22Rv1 (cell line): ENCODE results near the gene ZBTB34.

Experiments
- H3K27ac ChIP-seq: fragments of 450-650 bp; 2 replicates; pipeline ENCODE4 v1.5.1; 2017
- ZFX ChIP-seq: fragments of 450-650 bp; IDR thresholded peaks from 2 replicates; pipeline ENCODE4 v1.6.1; 2017; ENCODE audit warnings: antibody characterized with exemption, borderline replicate concordance
- TF ChIP-seq, protein P1 (sequence below): fragments of 450-650 bp; IDR thresholded peaks from 2 replicates; pipeline ENCODE4 v1.5.1; 2017; ENCODE audit warnings: mild to moderate bottlenecking

The ZBTB34 gene

DNA sequence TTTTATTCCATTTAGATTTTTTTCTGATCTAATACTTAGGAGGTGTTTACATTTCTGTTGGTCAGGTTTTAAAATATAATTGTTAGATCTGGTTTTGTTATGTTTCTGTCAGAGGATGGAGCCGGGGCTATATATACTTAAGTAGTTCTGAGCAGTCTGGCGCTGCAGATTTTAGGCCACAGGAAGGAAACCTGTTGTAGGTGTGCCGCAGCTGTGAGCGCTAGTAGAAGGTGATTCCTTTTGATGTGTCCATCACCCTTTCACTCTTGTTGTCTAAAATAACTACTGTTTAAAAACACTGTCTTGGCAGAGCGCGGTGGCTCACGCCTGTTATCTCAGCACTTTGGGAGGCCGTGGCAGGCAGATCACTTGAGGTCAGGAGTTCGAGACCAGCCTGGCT lies 17.0 kb downstream of the ZBTB34 start:
- TF ChIP-seq ZFX = no peak
- TF ChIP-seq, protein P1, sequence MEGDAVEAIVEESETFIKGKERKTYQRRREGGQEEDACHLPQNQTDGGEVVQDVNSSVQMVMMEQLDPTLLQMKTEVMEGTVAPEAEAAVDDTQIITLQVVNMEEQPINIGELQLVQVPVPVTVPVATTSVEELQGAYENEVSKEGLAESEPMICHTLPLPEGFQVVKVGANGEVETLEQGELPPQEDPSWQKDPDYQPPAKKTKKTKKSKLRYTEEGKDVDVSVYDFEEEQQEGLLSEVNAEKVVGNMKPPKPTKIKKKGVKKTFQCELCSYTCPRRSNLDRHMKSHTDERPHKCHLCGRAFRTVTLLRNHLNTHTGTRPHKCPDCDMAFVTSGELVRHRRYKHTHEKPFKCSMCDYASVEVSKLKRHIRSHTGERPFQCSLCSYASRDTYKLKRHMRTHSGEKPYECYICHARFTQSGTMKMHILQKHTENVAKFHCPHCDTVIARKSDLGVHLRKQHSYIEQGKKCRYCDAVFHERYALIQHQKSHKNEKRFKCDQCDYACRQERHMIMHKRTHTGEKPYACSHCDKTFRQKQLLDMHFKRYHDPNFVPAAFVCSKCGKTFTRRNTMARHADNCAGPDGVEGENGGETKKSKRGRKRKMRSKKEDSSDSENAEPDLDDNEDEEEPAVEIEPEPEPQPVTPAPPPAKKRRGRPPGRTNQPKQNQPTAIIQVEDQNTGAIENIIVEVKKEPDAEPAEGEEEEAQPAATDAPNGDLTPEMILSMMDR = no peak
- H3K27ac ChIP-seq = no peak overlapping the region

DNA sequence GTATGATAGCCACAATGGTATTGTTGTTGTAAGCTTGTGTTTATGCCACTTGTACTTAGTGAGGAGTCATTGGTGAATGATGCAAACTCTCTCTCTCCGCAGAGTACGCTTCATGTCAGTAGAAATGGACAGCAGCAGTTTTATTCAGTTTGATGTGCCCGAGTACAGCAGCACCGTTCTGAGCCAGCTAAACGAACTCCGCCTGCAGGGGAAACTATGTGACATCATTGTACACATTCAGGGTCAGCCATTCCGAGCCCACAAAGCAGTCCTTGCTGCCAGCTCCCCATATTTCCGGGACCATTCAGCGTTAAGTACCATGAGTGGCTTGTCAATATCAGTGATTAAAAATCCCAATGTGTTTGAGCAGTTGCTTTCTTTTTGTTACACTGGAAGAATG lies 18.8 kb downstream of the ZBTB34 start:
- no peak overlapping the region for H3K27ac ChIP-seq
- TF ChIP-seq, protein P1 = no peak
- no peak for TF ChIP-seq ZFX

DNA sequence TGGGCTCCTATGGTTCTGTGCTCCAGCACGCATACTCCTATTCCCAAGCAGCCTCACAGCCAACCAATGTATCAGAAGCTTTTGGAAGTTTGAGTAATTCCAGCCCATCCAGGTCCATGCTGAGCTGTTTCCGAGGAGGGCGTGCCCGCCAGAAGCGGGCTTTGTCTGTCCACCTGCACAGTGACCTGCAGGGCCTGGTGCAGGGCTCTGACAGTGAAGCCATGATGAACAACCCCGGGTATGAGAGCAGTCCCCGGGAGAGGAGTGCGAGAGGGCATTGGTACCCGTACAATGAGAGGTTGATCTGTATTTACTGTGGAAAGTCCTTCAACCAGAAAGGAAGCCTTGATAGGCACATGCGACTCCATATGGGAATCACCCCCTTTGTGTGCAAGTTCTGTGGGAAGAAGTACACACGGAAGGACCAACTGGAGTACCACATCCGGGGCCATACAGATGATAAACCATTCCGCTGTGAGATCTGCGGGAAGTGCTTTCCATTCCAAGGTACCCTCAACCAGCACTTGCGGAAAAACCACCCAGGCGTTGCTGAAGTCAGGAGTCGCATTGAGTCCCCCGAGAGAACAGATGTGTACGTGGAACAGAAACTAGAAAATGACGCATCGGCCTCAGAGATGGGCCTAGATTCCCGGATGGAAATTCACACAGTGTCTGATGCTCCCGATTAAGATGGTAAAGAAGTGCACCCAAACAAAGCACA lies 19.9 kb downstream of the ZBTB34 start:
- no peak overlapping the region for H3K27ac ChIP-seq
- no peak for TF ChIP-seq ZFX
- TF ChIP-seq, protein P1 = no peak

DNA sequence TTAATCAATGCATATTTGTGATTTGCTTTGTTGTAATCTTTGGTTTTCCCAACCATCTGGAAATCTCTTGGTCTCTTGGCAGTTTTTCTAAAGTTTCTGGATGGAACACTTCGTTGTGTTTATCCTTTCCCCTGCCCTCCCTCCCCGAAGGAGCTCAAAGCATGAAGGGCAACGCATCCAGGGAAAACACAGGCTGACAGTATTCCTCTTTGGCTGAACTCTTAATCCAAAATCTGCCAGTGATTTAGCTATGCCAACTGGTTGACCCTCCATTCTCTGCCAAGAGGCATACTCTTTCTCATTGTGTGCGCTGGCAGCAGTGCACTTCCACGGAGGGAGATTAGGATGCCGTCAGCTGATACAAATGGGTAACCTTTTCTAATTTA lies 20.5 kb downstream of the ZBTB34 start:
- H3K27ac ChIP-seq = no peak overlapping the region
- no peak for TF ChIP-seq ZFX
- TF ChIP-seq, protein P1 = no peak

DNA sequence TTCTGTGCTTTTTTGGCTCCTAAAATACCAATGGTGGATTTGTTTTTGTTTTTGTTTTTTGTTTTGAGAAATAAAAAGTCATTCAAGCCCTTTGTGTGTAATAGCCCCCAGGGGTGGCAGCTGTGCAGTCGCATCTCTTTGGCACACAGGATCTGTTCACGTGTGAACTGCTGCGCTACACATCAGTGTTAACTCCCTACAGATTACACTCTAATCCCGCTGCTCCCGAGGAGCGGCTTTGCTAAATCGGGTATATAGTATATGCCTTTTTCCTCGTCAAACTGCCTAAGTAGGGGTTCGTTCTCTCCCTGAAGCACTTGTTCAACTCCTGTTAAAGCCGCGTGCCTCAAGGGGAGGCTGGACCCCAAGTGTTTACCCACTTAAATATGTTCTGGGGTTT lies 22.3 kb downstream of the ZBTB34 start:
- TF ChIP-seq, protein P1 = no peak
- TF ChIP-seq ZFX = no peak
- H3K27ac ChIP-seq = no peak overlapping the region

DNA sequence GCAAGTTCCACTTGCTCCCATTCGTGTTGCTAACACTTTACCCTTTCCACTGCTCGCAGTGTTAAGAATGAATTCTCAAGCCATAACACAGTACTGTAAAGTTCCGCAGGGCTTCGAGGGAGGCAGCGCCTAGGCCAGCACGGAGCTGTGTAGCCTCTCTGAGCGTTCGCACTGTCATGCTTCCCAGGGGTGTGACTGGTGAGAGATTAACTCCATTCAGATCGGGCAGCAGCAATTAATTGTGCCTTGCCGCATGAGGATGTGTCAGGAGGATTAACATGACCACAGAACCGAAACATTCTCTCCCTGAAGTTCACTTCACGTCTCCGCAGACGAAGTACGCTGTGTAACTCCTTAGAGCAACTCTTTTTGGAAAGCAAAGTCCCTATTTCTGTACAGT lies 23.2 kb downstream of the ZBTB34 start:
- no peak for TF ChIP-seq ZFX
- TF ChIP-seq, protein P1 = no peak
- H3K27ac ChIP-seq = no peak overlapping the region

DNA sequence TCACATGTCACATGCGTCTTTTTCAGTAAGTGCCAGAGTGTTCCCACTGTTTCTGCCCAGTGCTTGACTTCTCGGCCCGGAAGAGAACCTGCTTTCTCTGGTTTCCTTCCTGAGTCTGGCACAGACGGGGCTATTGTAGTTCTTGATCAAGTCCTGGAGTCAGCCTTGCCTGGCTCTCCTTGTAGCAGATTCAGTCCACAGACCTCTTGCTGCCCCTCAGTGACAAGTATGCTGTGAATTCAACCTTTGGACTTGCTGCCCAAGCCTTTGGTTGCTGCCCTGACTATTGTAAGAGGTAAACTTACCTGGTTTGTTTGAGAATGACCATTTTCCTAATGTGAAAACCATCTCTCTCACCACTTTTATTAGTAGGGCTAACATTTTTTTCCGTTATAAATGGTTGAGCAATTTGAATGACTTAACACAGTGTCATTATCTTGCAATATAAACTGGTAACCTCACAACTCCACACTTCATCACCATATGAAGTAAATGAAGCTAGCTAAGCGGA lies 24.7 kb downstream of the ZBTB34 start:
- no peak overlapping the region for H3K27ac ChIP-seq
- no peak for TF ChIP-seq ZFX
- TF ChIP-seq, protein P1 = no peak
